Transverse colon (tissue), 4 donors: Measurements from ENCODE around the gene SMG1. TPM values are rescaled to one million over a fixed set of nuclear protein-coding genes. Genes with fewer than 3 reads are reported as not detected.

Experiments used
- DNase-seq: peaks from one replicate; pipeline ENCODE4 v3.0.0-alpha.2; 2019
- H3K27ac ChIP-seq, 4 donors: fragments of 200-600 bp; sonication (generic); 2 replicates each; pipeline ENCODE4 v1.5.1; 2016 to 2018; ENCODE audit warnings: inconsistent platforms in 4 of 4
- H3K27me3 ChIP-seq: fragments of 200-600 bp; sonication (generic); 2 replicates; pipeline ENCODE4 v1.5.1; 2017; ENCODE audit warnings: inconsistent platforms
- H3K36me3 ChIP-seq, 4 donors: fragments of 200-600 bp; sonication (generic); 2 replicates each; pipeline ENCODE4 v1.5.1; 2017 to 2019; ENCODE audit warnings: inconsistent platforms in 4 of 4
- H3K4me1 ChIP-seq, 4 donors: fragments of 200-600 bp; sonication (generic); 2 replicates each; pipeline ENCODE4 v1.5.1; 2017 to 2020; ENCODE audit warnings: inconsistent platforms in 4 of 4
- H3K4me3 ChIP-seq, 4 donors: fragments of 200-600 bp; sonication (generic); 1 replicate in 1 of 4; 2 replicates in 3 of 4; pipeline versions ENCODE4 v1.5.1 to v1.6.1; 2017 to 2019; ENCODE audit warnings: inconsistent platforms in 4 of 4
- H3K9me3 ChIP-seq, 2 donors: fragments of 200-600 bp; sonication (generic); 2 replicates each; pipeline ENCODE4 v1.5.1; 2017 to 2019; ENCODE audit warnings: inconsistent platforms in 2 of 2
- CTCF ChIP-seq, 5 experiments: fragments of 200-600 bp in 3 of 5; fragments of 450-650 bp in 2 of 5; sonication (generic) in 3 of 5; IDR thresholded peaks; 1 replicate in 2 of 5; 2 replicates in 3 of 5; pipeline ENCODE4 v1.5.1; 2016 to 2017; ENCODE audit warnings: antibody characterized with exemption in 5 of 5, inconsistent platforms in 3 of 5, mild to moderate bottlenecking in 2 of 5, moderate library complexity in 1 of 5
- EP300 ChIP-seq: sonication (generic); formaldehyde crosslinking; IDR thresholded peaks from one replicate; pipeline ENCODE4 v1.6.1; 2017; ENCODE audit warnings: antibody characterized with exemption, low read depth
- POLR2A ChIP-seq: fragments of 450-650 bp; IDR thresholded peaks from one replicate; pipeline ENCODE4 v1.6.1; 2016; ENCODE audit warnings: antibody characterized with exemption, mild to moderate bottlenecking, moderate library complexity
- POLR2AphosphoS5 ChIP-seq, 3 donors: sonication (generic); formaldehyde crosslinking; IDR thresholded peaks; one replicate each; pipeline ENCODE4 v1.6.1; 2016; ENCODE audit warnings: antibody characterized with exemption in 3 of 3
- WGBS, 2 donors: methylation state at CpG; one replicate each; pipeline ENCODE4 v1.1.5; 2018; ENCODE audit warnings: low coverage in 1 of 2; 5-methylcytosine and 5-hydroxymethylcytosine counted together
- in situ Hi-C, 4 donors: fragments of 200-750 bp; cut with MboI; loops; one replicate each; pipeline versions ENCODE4 v1.15.0 to v1.15.1; 2017; ENCODE audit warnings: low sequenced_read_pairs in 3 of 4, low pct_ligation_motif_present in 1 of 4, low pct_unique_long_range_greater_than_20kb in 1 of 4
- intact Hi-C: fragments of 100-400 bp; cut with DNase I; formaldehyde crosslinking; loops from one replicate; pipeline ENCODE4 v1.15.1; 2023; ENCODE audit warnings: low total_unique reads
- total RNA-seq, 4 donors: library from RNA; depleted of rRNA; stranded (reverse); fragments of >200 nt; gene quantifications; one replicate each; pipeline ENCODE4 v1.1.0, GENCODE V29; 2016

The SMG1 gene
- total RNA-seq, 4 donors from 2014 or later, result 115 to 159 (median 127) TPM

GRCh38 chr16:18834864-18835263 is 91.3 kb downstream of the SMG1 start:
- H3K36me3 ChIP-seq, result peaks cover 0 to 82% (median 40%) of the 10 kb centered on the region in 4 donors
- no peaks in the 10 kb centered on the region for H3K27me3 ChIP-seq
- no peak overlapping the region for H3K4me3 ChIP-seq
- peaks cover 0 to 10% (median 0%) of the 10 kb centered on the region in 4 donors for H3K4me1 ChIP-seq
- TF ChIP-seq POLR2AphosphoS5 (IDR thresholded peaks at IDR 0.05) (no peak), EP300 (no peak), POLR2A (no peak), CTCF (IDR thresholded peaks at IDR 0.05) (no peak)
- no peak for DNase-seq
- intact Hi-C loops (no loop called here), in situ Hi-C loops (loop anchor here in 1 of 4 donors (25.0 kb wide), 1 partner anchor 127 kb away; no protein-coding TSS in a partner anchor)
- H3K9me3 ChIP-seq, result no peaks in the 10 kb centered on the region
- H3K27ac ChIP-seq, result peak overlapping the region in 2 of 4 donors; percentile 5 to 10
- 50 to 72% methylated on average over 1 to 4 of the region's 4 CpGs for WGBS, 2 donors

GRCh38 chr16:18833707-18834505 is 92.3 kb downstream of the SMG1 start:
- in situ Hi-C loops (loop anchor here in 1 of 4 donors (25.0 kb wide), 1 partner anchor 128 kb away; no protein-coding TSS in a partner anchor), intact Hi-C loops (no loop called here)
- DNase-seq, result no peak
- TF ChIP-seq CTCF (IDR thresholded peaks at IDR 0.05), result no peak
- no peak for TF ChIP-seq EP300
- no peak for TF ChIP-seq POLR2A
- TF ChIP-seq POLR2AphosphoS5 (IDR thresholded peaks at IDR 0.05), result no peak
- Histone ChIP-seq H3K36me3 (peaks cover 0 to 88% (median 44%) of the 10 kb centered on the region in 4 donors), H3K27ac (peak overlapping the region in 2 of 4 donors; percentile 5 to 10), H3K4me3 (no peak overlapping the region), H3K4me1 (peaks cover 0 to 3% (median 0%) of the 10 kb centered on the region in 4 donors), H3K27me3 (no peaks in the 10 kb centered on the region), H3K9me3 (no peaks in the 10 kb centered on the region)
- 52 to 76% methylated on average over 1 to 9 of the region's 9 CpGs for WGBS, 2 donors

- 92 to 94% methylated on average over 8 of the region's 8 CpGs for WGBS, 2 donors
- no peak overlapping the region for H3K4me3 ChIP-seq
- intact Hi-C loops (no loop called here), in situ Hi-C loops (loop anchor here in 1 of 4 donors (25.0 kb wide), 1 partner anchor 130 kb away; no protein-coding TSS in a partner anchor)
- H3K27ac ChIP-seq, result no peak overlapping the region
- no peak for DNase-seq
- no peak for TF ChIP-seq POLR2AphosphoS5 (IDR thresholded peaks at IDR 0.05)
- TF ChIP-seq POLR2A, result no peak
- no peak for TF ChIP-seq EP300
- no peak for TF ChIP-seq CTCF (IDR thresholded peaks at IDR 0.05)
- H3K4me1 ChIP-seq, result no peaks in the 10 kb centered on the region
- peaks cover 0 to 90% (median 45%) of the 10 kb centered on the region in 4 donors for H3K36me3 ChIP-seq
- H3K27me3 ChIP-seq, result no peaks in the 10 kb centered on the region
- H3K9me3 ChIP-seq, result no peaks in the 10 kb centered on the region
Measured at GRCh38 chr16:18832613-18833012, 93.6 kb downstream of the SMG1 start.

- DNase-seq, result no peak
- no peak overlapping the region for H3K4me3 ChIP-seq
- 86 to 89% methylated on average over 2 of the region's 2 CpGs for WGBS, 2 donors
- H3K27me3 ChIP-seq, result no peaks in the 10 kb centered on the region
- in situ Hi-C loops, result loop anchor here in 1 of 4 donors (25.0 kb wide), 1 partner anchor 130 kb away; no protein-coding TSS in a partner anchor
- TF ChIP-seq POLR2AphosphoS5 (IDR thresholded peaks at IDR 0.05), result no peak
- no peak for TF ChIP-seq POLR2A
- no peak for TF ChIP-seq EP300
- no peak for TF ChIP-seq CTCF (IDR thresholded peaks at IDR 0.05)
- peaks cover 0 to 86% (median 43%) of the 10 kb centered on the region in 4 donors for H3K36me3 ChIP-seq
- H3K9me3 ChIP-seq, result no peaks in the 10 kb centered on the region
- no peaks in the 10 kb centered on the region for H3K4me1 ChIP-seq
- no peak overlapping the region for H3K27ac ChIP-seq
- intact Hi-C loops, result no loop called here
Measured at GRCh38 chr16:18832006-18832405, 94.2 kb downstream of the SMG1 start.
